Breast epithelium (tissue), 3 donors: ENCODE data around the gene ARHGEF28.

ENCODE experiments used
- CTCF ChIP-seq, 3 donors: fragments of 450-650 bp; IDR thresholded peaks; one replicate each; pipeline ENCODE4 v1.5.1; 2016 to 2017; ENCODE audit warnings: antibody characterized with exemption in 3 of 3, mild to moderate bottlenecking in 3 of 3, moderate library complexity in 3 of 3
- POLR2A ChIP-seq: fragments of 450-650 bp; IDR thresholded peaks from one replicate; pipeline ENCODE4 v1.6.1; 2016; ENCODE audit warnings: antibody characterized with exemption, mild to moderate bottlenecking, moderate library complexity

- TF ChIP-seq POLR2A (no peak), CTCF (IDR thresholded peaks at IDR 0.05) (no peak)
Measured at GRCh38 chr5:73661753-73662152, 35.8 kb downstream of the ARHGEF28 start.
